Measurements from ENCODE around the gene RAB14. TPM values are rescaled to one million over a fixed set of nuclear protein-coding genes. Genes with fewer than 3 reads are reported as not detected.

The RAB14 gene
- total RNA-seq, 1 experiment from 2014 or later, result 82.6 TPM

DNA sequence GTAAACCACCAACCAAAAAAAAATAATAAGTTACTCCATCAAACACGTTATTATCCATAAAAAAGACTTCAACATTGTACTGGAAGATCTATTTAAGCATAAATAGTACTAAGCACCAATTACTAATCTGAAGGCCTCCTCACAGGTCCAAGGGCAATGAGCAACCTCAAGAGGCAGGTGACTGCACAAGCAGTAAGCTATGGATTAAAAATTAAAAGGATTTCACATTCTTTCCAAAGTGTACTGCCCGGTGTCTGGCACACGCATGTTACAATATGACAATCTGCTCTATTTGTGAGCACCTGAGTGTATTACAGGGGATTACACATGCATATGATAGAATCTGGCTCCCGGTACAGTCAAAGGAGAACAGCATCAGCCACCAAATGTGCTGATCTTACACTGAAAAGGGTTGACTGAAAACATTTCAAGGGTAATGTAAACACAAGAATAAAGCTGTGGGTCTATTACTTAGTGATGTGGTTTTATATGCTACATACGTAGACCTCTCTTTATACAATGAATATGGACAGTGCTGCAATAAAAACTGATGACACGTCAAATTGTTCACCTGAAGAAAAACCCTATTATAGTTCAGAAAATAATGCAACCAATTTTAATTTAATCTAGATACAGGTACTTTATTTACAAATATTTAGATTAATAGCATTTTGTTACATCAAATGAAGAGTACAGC, 22.8 kb downstream of the RAB14 start:
- no peak overlapping the region for H3K4me3 ChIP-seq
- no peaks in the 10 kb centered on the region for H3K9me3 ChIP-seq (ENCODE audit: insufficient read depth, low read depth)
- no peak overlapping the region for H3K4me2 ChIP-seq
- no peak overlapping the region for H2AFZ ChIP-seq
- peaks cover 13% of the 10 kb centered on the region for H3K4me1 ChIP-seq (replicated peaks; ENCODE audit: insufficient read depth)
- no peak overlapping the region for H3K27ac ChIP-seq
- POLR2A ChIA-PET (ENCODE audit: unreplicated experiment), result interaction anchor here (0.6 kb wide), 1 partner anchor 1765 kb away, joined by 9 read pairs; no protein-coding TSS in a partner anchor
- peaks cover 6% of the 10 kb centered on the region; the same call in 1 of the 2 replicates for H3K79me2 ChIP-seq (ENCODE audit: low read depth)
- H3K36me3 ChIP-seq (ENCODE audit: low read depth), result peaks cover 4% of the 10 kb centered on the region
- TF ChIP-seq, protein P1, sequence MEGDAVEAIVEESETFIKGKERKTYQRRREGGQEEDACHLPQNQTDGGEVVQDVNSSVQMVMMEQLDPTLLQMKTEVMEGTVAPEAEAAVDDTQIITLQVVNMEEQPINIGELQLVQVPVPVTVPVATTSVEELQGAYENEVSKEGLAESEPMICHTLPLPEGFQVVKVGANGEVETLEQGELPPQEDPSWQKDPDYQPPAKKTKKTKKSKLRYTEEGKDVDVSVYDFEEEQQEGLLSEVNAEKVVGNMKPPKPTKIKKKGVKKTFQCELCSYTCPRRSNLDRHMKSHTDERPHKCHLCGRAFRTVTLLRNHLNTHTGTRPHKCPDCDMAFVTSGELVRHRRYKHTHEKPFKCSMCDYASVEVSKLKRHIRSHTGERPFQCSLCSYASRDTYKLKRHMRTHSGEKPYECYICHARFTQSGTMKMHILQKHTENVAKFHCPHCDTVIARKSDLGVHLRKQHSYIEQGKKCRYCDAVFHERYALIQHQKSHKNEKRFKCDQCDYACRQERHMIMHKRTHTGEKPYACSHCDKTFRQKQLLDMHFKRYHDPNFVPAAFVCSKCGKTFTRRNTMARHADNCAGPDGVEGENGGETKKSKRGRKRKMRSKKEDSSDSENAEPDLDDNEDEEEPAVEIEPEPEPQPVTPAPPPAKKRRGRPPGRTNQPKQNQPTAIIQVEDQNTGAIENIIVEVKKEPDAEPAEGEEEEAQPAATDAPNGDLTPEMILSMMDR (conservative IDR thresholded peaks at IDR 0.05), result no peak
- no peak for TF ChIP-seq EZH2 (IDR thresholded peaks at IDR 0.05; ENCODE audit: low read depth)
- intact Hi-C loops (cut with micrococcal nuclease; ENCODE audit: unreplicated experiment), result no loop called here
- H3K9me2 ChIP-seq (ENCODE audit: insufficient read depth), result no peaks in the 10 kb centered on the region
- no peaks in the 10 kb centered on the region for H3K27me3 ChIP-seq (ENCODE audit: insufficient read depth, low read depth)
- CTCF ChIA-PET, result no interaction called here
- peaks cover 9% of the 10 kb centered on the region; the same call in 1 of the 2 replicates for H3F3A ChIP-seq (ENCODE audit: insufficient read depth, low read depth)
- no peak for DNase-seq
- BruUV-seq (replicated peaks), result no TSS peak
- peaks cover 8% of the 10 kb centered on the region for H4K20me1 ChIP-seq (ENCODE audit: insufficient read depth)

DNA sequence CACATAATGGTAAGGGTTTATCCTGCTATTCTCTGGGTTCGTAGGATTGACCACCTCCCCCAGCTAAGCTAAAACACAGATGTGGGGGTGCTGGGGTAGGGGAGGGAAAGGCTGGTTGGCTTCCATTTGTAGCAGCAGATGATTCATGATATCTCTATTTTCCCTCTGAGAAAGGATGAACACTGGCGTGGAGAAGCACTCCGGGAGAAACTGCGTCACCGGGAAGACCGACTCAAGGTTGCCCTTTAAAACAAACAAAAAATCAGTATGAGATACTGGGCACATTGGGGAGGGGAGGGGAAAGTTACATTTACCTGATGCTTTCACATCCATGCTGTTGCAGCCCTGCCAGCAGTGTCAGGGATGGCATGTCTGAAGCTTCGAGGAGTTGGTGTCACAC, 28.2 kb downstream of the RAB14 start:
- Histone ChIP-seq H2AFZ (no peak overlapping the region), H3K9me3 (ENCODE audit: insufficient read depth, low read depth) (no peaks in the 10 kb centered on the region), H3K4me1 (replicated peaks; ENCODE audit: insufficient read depth) (no peaks in the 10 kb centered on the region), H4K20me1 (ENCODE audit: insufficient read depth) (peaks cover 6% of the 10 kb centered on the region; the same call in 1 of the 2 replicates), H3K4me2 (no peak overlapping the region), H3K4me3 (no peak overlapping the region), H3K27ac (no peak overlapping the region), H3K36me3 (ENCODE audit: low read depth) (peaks cover 5% of the 10 kb centered on the region), H3K9me2 (ENCODE audit: insufficient read depth) (no peaks in the 10 kb centered on the region), H3K79me2 (ENCODE audit: low read depth) (no peaks in the 10 kb centered on the region), H3F3A (ENCODE audit: insufficient read depth, low read depth) (peaks cover 3% of the 10 kb centered on the region; the same call in 1 of the 2 replicates), H3K27me3 (ENCODE audit: insufficient read depth, low read depth) (no peaks in the 10 kb centered on the region)
- intact Hi-C loops (cut with micrococcal nuclease; ENCODE audit: unreplicated experiment), result no loop called here
- DNase-seq, result no peak
- BruUV-seq (replicated peaks), result no TSS peak
- CTCF ChIA-PET, result no interaction called here
- POLR2A ChIA-PET (ENCODE audit: unreplicated experiment), result no interaction called here
- no peak for TF ChIP-seq EZH2 (IDR thresholded peaks at IDR 0.05; ENCODE audit: low read depth)
- TF ChIP-seq, protein P1 (conservative IDR thresholded peaks at IDR 0.05), result no peak

DNA sequence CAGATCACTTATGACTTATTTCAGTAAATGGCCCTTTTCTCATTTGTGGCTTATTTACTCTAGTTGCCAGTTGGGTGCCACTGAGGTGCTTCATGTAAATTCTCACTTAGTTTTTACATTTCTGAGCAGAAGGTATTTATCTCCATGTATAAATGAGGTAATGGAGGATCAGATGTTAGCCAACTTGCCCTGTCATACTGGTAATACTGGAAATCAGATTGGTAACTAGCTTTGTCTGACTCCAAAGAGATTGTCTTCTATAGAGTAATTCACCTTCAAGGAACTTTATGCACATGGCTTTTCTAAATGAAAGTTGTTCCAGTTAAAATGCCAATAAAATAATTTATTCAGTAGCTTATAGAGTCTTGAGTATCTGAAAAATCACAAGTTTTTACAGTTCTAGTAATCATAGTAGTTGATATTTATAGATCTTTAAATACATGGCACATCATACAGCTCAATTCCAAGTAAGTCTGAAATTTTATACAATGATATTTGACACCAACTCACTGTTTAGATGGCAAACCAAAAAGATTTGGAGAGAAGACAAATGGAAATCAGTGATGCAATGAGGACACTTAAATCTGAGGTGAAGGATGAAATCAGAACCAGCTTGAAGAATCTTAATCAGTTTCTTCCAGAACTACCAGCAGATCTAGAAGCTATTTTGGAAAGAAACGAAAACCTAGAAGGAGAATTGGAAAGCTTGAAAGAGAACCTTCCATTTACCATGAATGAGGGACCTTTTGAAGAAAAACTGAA, 28.8 kb downstream of the RAB14 start:
- Histone ChIP-seq H4K20me1 (ENCODE audit: insufficient read depth) (0 out of 2 replicates have a peak, but pooled peaks cover under 1% of the 10 kb centered on the region), H3F3A (ENCODE audit: insufficient read depth, low read depth) (no peaks in the 10 kb centered on the region), H3K9me2 (ENCODE audit: insufficient read depth) (no peaks in the 10 kb centered on the region), H2AFZ (no peak overlapping the region), H3K4me1 (replicated peaks; ENCODE audit: insufficient read depth) (no peaks in the 10 kb centered on the region), H3K36me3 (ENCODE audit: low read depth) (peaks cover 5% of the 10 kb centered on the region), H3K27ac (no peak overlapping the region), H3K4me3 (no peak overlapping the region), H3K4me2 (no peak overlapping the region), H3K79me2 (ENCODE audit: low read depth) (no peaks in the 10 kb centered on the region), H3K27me3 (ENCODE audit: insufficient read depth, low read depth) (no peaks in the 10 kb centered on the region), H3K9me3 (ENCODE audit: insufficient read depth, low read depth) (no peaks in the 10 kb centered on the region)
- CTCF ChIA-PET, result interaction anchor here (0.6 kb wide), 1 partner anchor 418 kb away, joined by 3 read pairs; no protein-coding TSS in a partner anchor
- intact Hi-C loops (cut with micrococcal nuclease; ENCODE audit: unreplicated experiment), result no loop called here
- POLR2A ChIA-PET (ENCODE audit: unreplicated experiment), result no interaction called here
- TF ChIP-seq, protein P1 (conservative IDR thresholded peaks at IDR 0.05), result no peak
- TF ChIP-seq EZH2 (IDR thresholded peaks at IDR 0.05; ENCODE audit: low read depth), result no peak
- DNase-seq, result no peak
- no TSS peak for BruUV-seq (replicated peaks)
